ENCODE measurements around the gene GRAPL.
"Not testable (repeated sequence)": the region's sequence is repeated elsewhere in the genome, so short reads cannot be mapped to it uniquely, and the experiment has no call there.

Gene GRAPL

GRCh38 chr17:19136138-19136537, 8.7 kb downstream of the GRAPL start:
- in situ Hi-C loops (cut with MboI; ENCODE audit: low sequenced_read_pairs): not testable (repeated sequence)

- in situ Hi-C loops (cut with MboI; ENCODE audit: low sequenced_read_pairs): not testable (repeated sequence)
Observed at GRCh38 chr17:19136605-19137004, 9.2 kb downstream of the GRAPL start.

GRCh38 chr17:19137959-19138358, 10.6 kb downstream of the GRAPL start:
- in situ Hi-C loops (cut with MboI; ENCODE audit: low sequenced_read_pairs): not testable (repeated sequence)

- in situ Hi-C loops (cut with MboI; ENCODE audit: low sequenced_read_pairs): not testable (repeated sequence)
Observed at GRCh38 chr17:19141366-19142155, 14.2 kb downstream of the GRAPL start.

GRCh38 chr17:19142419-19142818, 15.0 kb downstream of the GRAPL start:
- in situ Hi-C loops (cut with MboI; ENCODE audit: low sequenced_read_pairs): not testable (repeated sequence)

- in situ Hi-C loops (cut with MboI; ENCODE audit: low sequenced_read_pairs): not testable (repeated sequence)
Observed at GRCh38 chr17:19143097-19143777, 15.8 kb downstream of the GRAPL start.

- in situ Hi-C loops (cut with MboI; ENCODE audit: low sequenced_read_pairs): not testable (repeated sequence)
Observed at GRCh38 chr17:19144373-19144772, 17.0 kb downstream of the GRAPL start.

- in situ Hi-C loops (cut with MboI; ENCODE audit: low sequenced_read_pairs): not testable (repeated sequence)
Observed at GRCh38 chr17:19145471-19145870, 18.1 kb downstream of the GRAPL start.

- in situ Hi-C loops (cut with MboI; ENCODE audit: low sequenced_read_pairs): not testable (repeated sequence)
Observed at GRCh38 chr17:19150678-19151615, 23.6 kb downstream of the GRAPL start.

GRCh38 chr17:19157628-19158027, 30.2 kb downstream of the GRAPL start:
- in situ Hi-C loops (cut with MboI; ENCODE audit: low sequenced_read_pairs): not testable (repeated sequence)

- in situ Hi-C loops (cut with MboI; ENCODE audit: low sequenced_read_pairs): not testable (repeated sequence)
Observed at GRCh38 chr17:19158478-19158877, 31.1 kb downstream of the GRAPL start.

GRCh38 chr17:19158938-19159337, 31.5 kb downstream of the GRAPL start:
- in situ Hi-C loops (cut with MboI; ENCODE audit: low sequenced_read_pairs): not testable (repeated sequence)

- in situ Hi-C loops (cut with MboI; ENCODE audit: low sequenced_read_pairs): not testable (repeated sequence)
Observed at GRCh38 chr17:19161308-19162107, 34.1 kb downstream of the GRAPL start.

- in situ Hi-C loops (cut with MboI; ENCODE audit: low sequenced_read_pairs): not testable (repeated sequence)
Observed at GRCh38 chr17:19162384-19163216, 35.2 kb downstream of the GRAPL start.

GRCh38 chr17:19174422-19174821, 47.0 kb downstream of the GRAPL start:
- in situ Hi-C loops (cut with MboI; ENCODE audit: low sequenced_read_pairs): not testable (repeated sequence)

GRCh38 chr17:19175410-19175809, 48.0 kb downstream of the GRAPL start:
- in situ Hi-C loops (cut with MboI; ENCODE audit: low sequenced_read_pairs): not testable (repeated sequence)

GRCh38 chr17:19181040-19181875, 53.9 kb downstream of the GRAPL start:
- in situ Hi-C loops (cut with MboI; ENCODE audit: low sequenced_read_pairs): not testable (repeated sequence)
